HepG2 (cell line): ENCODE results near the gene EYA2. TPM values are rescaled to one million over a fixed set of nuclear protein-coding genes. Genes with fewer than 3 reads are reported as not detected.

ENCODE experiments used
- ATF2 ChIP-seq: sonication (generic); formaldehyde crosslinking; IDR thresholded peaks from 2 replicates; pipeline ENCODE4 v1.4.0; 2020; ENCODE audit warnings: missing genetic modification reagents
- CERS6 ChIP-seq: sonication (generic); formaldehyde crosslinking; IDR thresholded peaks from 2 replicates; pipeline ENCODE4 v1.5.0; 2020; ENCODE audit warnings: missing genetic modification reagents
- ERF ChIP-seq: IDR thresholded peaks from 2 replicates; pipeline ENCODE4 v1.6.1; 2018; ENCODE audit warnings: missing biosample characterization, missing genetic modification reagents
- HNRNPUL1 ChIP-seq: fragments of 200-400 bp; formaldehyde crosslinking; IDR thresholded peaks from 2 replicates; pipeline ENCODE4 v1.6.1; 2017; ENCODE audit warnings: low read depth, mild to moderate bottlenecking, low read length, moderate library complexity
- IKZF4 ChIP-seq: sonication (generic); formaldehyde crosslinking; IDR thresholded peaks from 2 replicates; pipeline ENCODE4 v1.5.1; 2020; ENCODE audit warnings: borderline replicate concordance, mild to moderate bottlenecking, low read depth, missing genetic modification reagents; ENCODE audit errors: not compliant biosample characterization
- KDM5A ChIP-seq: fragments of 200-600 bp; sonication (generic); IDR thresholded peaks from 2 replicates; pipeline ENCODE4 v1.7.0; 2018; ENCODE audit warnings: antibody characterized with exemption, mild to moderate bottlenecking, low read length, borderline replicate concordance
- MIER2 ChIP-seq: IDR thresholded peaks from 2 replicates; pipeline ENCODE4 v1.6.1; 2016; ENCODE audit warnings: missing biosample characterization, missing genetic modification reagents
- RXRA ChIP-seq: sonication (generic); formaldehyde crosslinking; IDR thresholded peaks from 2 replicates; pipeline ENCODE4 v1.5.1; 2020; ENCODE audit warnings: missing genetic modification reagents
- TAF1 ChIP-seq: sonication (generic); formaldehyde crosslinking; IDR thresholded peaks from 2 replicates; pipeline ENCODE4 v1.4.0; 2020; ENCODE audit warnings: missing genetic modification reagents
- TARDBP ChIP-seq: sonication (generic); formaldehyde crosslinking; IDR thresholded peaks from 2 replicates; pipeline ENCODE4 v1.8.0; 2022; ENCODE audit warnings: mild to moderate bottlenecking, missing genetic modification reagents
- TFDP2 ChIP-seq: sonication (generic); formaldehyde crosslinking; IDR thresholded peaks from 2 replicates; pipeline ENCODE4 v1.4.0; 2020; ENCODE audit warnings: missing genetic modification reagents
- ZMYM2 ChIP-seq: sonication (generic); formaldehyde crosslinking; IDR thresholded peaks from 2 replicates; pipeline ENCODE4 v1.8.0; 2022; ENCODE audit warnings: mild to moderate bottlenecking, missing genetic modification reagents
- ZNF329 ChIP-seq: sonication (generic); formaldehyde crosslinking; IDR thresholded peaks from 2 replicates; pipeline ENCODE4 v1.9.0; 2021; ENCODE audit warnings: low read depth, mild to moderate bottlenecking, missing genetic modification reagents
- ZNF441 ChIP-seq: sonication (generic); formaldehyde crosslinking; IDR thresholded peaks from 2 replicates; pipeline ENCODE4 v1.7.0; 2021; ENCODE audit warnings: missing genetic modification reagents, borderline replicate concordance
- ZNF547 ChIP-seq: sonication (generic); formaldehyde crosslinking; IDR thresholded peaks from 2 replicates; pipeline ENCODE4 v1.5.1; 2020; ENCODE audit warnings: mild to moderate bottlenecking, missing genetic modification reagents
- ZNF839 ChIP-seq: sonication (generic); formaldehyde crosslinking; IDR thresholded peaks from 2 replicates; pipeline ENCODE4 v1.4.0; 2020; ENCODE audit warnings: missing genetic modification reagents, mild to moderate bottlenecking, borderline replicate concordance
- ZNF850 ChIP-seq: sonication (generic); formaldehyde crosslinking; conservative IDR thresholded peaks from 2 replicates; pipeline ENCODE4 v1.9.0; 2021; ENCODE audit warnings: mild to moderate bottlenecking, missing genetic modification reagents
- polyA plus RNA-seq, 8 experiments: library from polyadenylated mRNA; depleted of rRNA in 3 of 8; stranded (reverse) in 7 of 8; unstranded in 1 of 8; fragments of >200 nt; fragmentation: Illumina TruSeq in 4 of 8; extraction: Trizol in 4 of 8; gene quantifications; 2 replicates each; pipeline versions ENCODE4 v1.2.1 to v1.2.3, GENCODE V29; 2011 to 2016; ENCODE audit warnings: low read depth in 4 of 8, missing spikeins in 1 of 8, mixed read lengths in 1 of 8; ENCODE audit not compliant: insufficient read depth in 1 of 8
- total RNA-seq, 5 experiments: library from RNA; depleted of rRNA; stranded (reverse); fragments of >200 nt; fragmentation: Illumina TruSeq; extraction: Trizol; gene quantifications; 2 replicates each; pipeline ENCODE4 v1.2.3, GENCODE V29; 2016; ENCODE audit warnings: low read depth in 1 of 5
- TF ChIP-seq, protein P1 (sequence below): IDR thresholded peaks from 2 replicates; pipeline ENCODE4 v1.4.0; 2020; ENCODE audit warnings: mild to moderate bottlenecking, missing genetic modification reagents
- TF ChIP-seq, protein P2 (sequence below): sonication (generic); formaldehyde crosslinking; IDR thresholded peaks from 2 replicates; pipeline ENCODE4 v1.4.0; 2020; ENCODE audit warnings: missing genetic modification reagents
- TF ChIP-seq, protein P3 (sequence below): sonication (generic); formaldehyde crosslinking; IDR thresholded peaks from 2 replicates; pipeline ENCODE4 v1.4.0; 2020; ENCODE audit warnings: missing genetic modification reagents, borderline replicate concordance

The EYA2 gene
- total and polyA plus RNA-seq, 2 of the 13 experiments (the other 11 are each of a cell fraction or from before 2014, with no cell fraction given), result not detected

- TF ChIP-seq, protein P1, sequence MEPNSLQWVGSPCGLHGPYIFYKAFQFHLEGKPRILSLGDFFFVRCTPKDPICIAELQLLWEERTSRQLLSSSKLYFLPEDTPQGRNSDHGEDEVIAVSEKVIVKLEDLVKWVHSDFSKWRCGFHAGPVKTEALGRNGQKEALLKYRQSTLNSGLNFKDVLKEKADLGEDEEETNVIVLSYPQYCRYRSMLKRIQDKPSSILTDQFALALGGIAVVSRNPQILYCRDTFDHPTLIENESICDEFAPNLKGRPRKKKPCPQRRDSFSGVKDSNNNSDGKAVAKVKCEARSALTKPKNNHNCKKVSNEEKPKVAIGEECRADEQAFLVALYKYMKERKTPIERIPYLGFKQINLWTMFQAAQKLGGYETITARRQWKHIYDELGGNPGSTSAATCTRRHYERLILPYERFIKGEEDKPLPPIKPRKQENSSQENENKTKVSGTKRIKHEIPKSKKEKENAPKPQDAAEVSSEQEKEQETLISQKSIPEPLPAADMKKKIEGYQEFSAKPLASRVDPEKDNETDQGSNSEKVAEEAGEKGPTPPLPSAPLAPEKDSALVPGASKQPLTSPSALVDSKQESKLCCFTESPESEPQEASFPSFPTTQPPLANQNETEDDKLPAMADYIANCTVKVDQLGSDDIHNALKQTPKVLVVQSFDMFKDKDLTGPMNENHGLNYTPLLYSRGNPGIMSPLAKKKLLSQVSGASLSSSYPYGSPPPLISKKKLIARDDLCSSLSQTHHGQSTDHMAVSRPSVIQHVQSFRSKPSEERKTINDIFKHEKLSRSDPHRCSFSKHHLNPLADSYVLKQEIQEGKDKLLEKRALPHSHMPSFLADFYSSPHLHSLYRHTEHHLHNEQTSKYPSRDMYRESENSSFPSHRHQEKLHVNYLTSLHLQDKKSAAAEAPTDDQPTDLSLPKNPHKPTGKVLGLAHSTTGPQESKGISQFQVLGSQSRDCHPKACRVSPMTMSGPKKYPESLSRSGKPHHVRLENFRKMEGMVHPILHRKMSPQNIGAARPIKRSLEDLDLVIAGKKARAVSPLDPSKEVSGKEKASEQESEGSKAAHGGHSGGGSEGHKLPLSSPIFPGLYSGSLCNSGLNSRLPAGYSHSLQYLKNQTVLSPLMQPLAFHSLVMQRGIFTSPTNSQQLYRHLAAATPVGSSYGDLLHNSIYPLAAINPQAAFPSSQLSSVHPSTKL (CRISPR knock-in tag), result no peak
- no peak for TF ChIP-seq KDM5A
- TF ChIP-seq ZNF441, result no peak
- no peak for TF ChIP-seq ATF2 (CRISPR knock-in tag)
- no peak for TF ChIP-seq ZNF329 (CRISPR knock-in tag)
- TF ChIP-seq TFDP2 (CRISPR knock-in tag), result no peak
- TF ChIP-seq, protein P2, sequence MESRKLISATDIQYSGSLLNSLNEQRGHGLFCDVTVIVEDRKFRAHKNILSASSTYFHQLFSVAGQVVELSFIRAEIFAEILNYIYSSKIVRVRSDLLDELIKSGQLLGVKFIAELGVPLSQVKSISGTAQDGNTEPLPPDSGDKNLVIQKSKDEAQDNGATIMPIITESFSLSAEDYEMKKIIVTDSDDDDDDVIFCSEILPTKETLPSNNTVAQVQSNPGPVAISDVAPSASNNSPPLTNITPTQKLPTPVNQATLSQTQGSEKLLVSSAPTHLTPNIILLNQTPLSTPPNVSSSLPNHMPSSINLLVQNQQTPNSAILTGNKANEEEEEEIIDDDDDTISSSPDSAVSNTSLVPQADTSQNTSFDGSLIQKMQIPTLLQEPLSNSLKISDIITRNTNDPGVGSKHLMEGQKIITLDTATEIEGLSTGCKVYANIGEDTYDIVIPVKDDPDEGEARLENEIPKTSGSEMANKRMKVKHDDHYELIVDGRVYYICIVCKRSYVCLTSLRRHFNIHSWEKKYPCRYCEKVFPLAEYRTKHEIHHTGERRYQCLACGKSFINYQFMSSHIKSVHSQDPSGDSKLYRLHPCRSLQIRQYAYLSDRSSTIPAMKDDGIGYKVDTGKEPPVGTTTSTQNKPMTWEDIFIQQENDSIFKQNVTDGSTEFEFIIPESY (CRISPR knock-in tag), result no peak
- no peak for TF ChIP-seq TAF1 (CRISPR knock-in tag)
- peak; percentile 27; the same call in 1 of the 2 replicates for TF ChIP-seq RXRA (CRISPR knock-in tag)
- TF ChIP-seq, protein P3, sequence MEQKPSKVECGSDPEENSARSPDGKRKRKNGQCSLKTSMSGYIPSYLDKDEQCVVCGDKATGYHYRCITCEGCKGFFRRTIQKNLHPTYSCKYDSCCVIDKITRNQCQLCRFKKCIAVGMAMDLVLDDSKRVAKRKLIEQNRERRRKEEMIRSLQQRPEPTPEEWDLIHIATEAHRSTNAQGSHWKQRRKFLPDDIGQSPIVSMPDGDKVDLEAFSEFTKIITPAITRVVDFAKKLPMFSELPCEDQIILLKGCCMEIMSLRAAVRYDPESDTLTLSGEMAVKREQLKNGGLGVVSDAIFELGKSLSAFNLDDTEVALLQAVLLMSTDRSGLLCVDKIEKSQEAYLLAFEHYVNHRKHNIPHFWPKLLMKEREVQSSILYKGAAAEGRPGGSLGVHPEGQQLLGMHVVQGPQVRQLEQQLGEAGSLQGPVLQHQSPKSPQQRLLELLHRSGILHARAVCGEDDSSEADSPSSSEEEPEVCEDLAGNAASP (CRISPR knock-in tag), result no peak; the same call in 1 of the 2 replicates
- TF ChIP-seq MIER2 (CRISPR knock-in tag), result no peak
- no peak for TF ChIP-seq ZNF850 (CRISPR knock-in tag)
- no peak for TF ChIP-seq IKZF4 (CRISPR knock-in tag)
- no peak for TF ChIP-seq CERS6 (CRISPR knock-in tag)
- no peak for TF ChIP-seq TARDBP
- peak; percentile 57; the same call in 1 of the 2 replicates for TF ChIP-seq ZMYM2
- peak; percentile 30; the same call in 1 of the 2 replicates for TF ChIP-seq ERF
- TF ChIP-seq ZNF547, result no peak
- no peak for TF ChIP-seq HNRNPUL1
- TF ChIP-seq ZNF839, result no peak
Observed at GRCh38 chr20:47195573-47195972, 300.9 kb downstream of the EYA2 start (continued).
